GM19467 (cell line): Measurements from ENCODE around the gene CDH23.

ENCODE experiments used
- ATAC-seq: cut with Tn5 transposase; IDR thresholded peaks from one replicate; pipeline ENCODE4 v1.9.1; 2021; ENCODE audit warnings: mild to moderate bottlenecking, moderate library complexity; ENCODE audit not compliant: unreplicated experiment

Gene CDH23

DNA sequence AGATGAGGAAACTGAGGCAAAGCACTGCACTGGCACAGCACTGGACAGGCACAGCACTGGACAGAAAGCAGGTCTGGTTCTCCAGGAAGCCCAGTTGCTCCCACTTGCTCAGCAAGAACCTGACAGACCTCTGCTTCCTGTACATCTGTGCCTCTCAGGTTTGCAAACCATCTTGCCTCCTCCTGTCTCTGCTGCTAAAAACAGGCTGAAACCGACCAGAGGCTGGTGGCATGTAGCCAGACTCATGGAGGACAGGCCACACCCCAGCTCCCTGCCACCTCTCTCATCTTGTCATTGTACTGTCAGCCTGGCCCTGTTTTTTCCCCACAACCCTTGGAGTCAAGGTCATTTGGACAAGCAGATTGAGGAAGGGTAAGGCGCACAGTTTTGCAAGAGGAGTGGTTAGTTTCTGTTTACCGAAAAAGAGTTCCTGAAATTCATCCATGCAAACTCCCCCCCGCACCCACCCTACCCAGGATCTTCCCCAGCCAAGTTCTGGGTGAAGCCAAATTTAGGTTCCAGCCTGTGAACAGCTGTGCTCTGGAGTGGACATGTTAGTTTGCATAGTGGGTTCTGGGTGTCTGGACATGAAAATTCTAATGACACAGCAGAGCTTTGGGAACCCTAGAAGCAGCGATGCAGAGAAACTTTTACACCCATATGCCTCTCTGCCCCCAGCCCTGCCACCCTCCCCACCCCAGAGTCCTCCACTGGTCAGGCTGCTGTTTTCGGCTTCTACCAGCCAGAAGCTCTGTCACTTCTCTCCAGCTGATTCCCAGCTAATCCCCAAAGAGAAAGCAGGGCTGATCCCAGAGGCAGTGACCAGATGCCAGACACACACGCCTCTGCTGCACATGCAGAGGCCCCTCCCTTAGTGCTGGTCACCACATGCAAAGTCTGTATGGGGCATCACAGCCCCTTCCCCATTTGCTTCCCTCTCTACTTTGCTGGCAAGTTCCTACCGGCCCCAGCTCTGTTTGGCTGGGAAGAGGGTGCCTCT, 331.3 kb downstream of the CDH23 start:
- peak; percentile 52 for ATAC-seq

DNA sequence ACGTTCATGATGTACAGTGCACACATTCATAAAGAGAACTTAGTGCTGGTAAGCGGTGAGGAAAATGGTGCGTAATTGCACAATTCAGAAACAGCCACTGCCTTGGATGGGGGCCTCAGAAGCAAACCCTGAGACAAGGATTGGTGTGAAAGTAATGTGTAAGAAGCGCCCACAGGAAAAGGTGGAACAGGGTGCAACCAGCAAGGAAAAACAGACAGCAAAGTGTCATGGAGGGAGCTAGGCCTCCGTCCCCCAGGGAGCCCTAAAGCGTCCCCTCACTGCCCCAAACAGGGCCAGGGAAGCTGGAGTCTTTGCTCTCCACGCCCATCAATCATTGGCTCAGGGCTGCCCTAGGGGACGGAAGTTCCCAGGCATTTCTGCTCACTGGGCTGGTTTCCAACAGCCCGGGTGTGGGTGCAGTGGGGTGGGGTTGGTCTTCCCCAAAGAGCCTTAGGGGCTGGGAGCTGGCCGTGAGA, 332.5 kb downstream of the CDH23 start:
- no peak for ATAC-seq

DNA sequence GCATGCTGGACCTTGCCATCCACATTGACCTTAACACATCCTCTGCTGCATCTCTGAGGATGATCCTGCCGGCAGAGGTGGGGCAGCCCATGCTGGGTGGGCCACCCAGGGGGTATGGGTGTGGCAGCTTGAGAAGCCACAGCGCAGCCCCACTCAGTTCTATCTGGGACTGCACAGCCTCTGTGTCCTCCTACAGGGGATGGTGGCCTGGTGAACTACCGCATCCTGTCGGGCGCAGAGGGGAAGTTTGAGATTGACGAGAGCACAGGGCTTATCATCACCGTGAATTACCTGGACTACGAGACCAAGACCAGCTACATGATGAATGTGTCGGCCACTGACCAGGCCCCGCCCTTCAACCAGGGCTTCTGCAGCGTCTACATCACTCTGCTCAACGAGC, 335.1 kb downstream of the CDH23 start:
- ATAC-seq = no peak

GRCh38 chr10:71734797-71735196, 338.1 kb downstream of the CDH23 start:
- no peak for ATAC-seq

DNA sequence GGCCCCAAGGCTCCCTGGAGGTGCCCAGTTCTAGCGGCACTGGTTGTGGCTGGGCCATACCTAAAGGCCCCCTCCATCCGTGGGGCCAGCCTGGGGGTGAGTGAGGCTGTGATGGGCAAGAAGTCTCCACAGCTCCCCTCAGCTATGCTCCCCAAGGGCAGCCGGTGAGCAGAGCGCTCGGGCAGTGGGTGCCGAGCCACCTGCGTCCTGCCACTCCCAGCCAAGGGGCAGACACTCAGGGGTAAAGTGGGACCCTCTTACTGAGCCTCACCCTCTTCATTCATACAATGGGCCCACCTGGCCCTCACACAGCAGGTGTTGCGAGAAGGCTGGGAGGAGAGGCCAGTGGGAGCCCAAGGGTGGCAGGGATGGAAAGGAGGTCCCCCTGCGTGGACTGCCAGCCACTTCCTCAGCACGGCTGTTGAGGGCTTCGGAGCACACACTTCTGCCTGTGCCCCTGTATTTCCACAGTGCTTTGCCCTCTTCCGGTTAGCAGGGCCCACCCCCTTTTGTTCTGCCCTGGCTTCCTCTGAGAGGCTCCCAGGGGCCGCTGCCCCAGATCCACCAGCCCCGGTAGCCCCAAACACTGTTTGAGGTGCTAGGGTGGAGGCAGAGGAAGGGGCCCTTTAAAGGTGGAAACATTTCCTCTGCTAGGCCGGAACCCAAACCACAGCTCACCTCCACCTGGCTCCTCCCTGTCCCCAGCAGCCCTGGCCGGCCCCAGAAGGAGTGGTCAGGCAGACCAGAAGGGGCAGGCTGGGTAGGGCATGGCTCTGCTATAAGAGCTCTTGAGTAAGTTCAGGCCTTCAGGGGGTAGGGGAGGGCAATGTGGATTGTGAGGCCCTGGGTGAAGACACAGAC, 339.2 kb downstream of the CDH23 start:
- no peak for ATAC-seq

DNA sequence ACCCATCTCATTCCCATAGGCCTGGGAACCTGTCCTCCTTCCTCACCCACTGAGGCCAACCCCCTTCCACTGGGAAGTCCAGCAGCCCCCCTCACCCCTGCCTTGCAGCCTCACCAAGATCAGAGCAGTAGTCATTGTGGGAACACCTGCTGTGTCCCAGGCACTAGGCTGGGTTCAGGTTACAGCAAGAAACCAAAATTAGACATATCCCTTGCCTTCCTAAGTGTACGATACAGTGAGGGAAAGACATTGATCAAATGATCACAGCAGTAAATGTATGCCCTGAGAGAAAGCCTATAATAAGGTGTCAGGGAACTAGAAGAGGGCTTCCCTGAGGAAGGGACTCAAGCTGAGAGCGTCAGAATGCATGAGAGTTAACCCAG, 339.8 kb downstream of the CDH23 start:
- ATAC-seq = no peak

DNA sequence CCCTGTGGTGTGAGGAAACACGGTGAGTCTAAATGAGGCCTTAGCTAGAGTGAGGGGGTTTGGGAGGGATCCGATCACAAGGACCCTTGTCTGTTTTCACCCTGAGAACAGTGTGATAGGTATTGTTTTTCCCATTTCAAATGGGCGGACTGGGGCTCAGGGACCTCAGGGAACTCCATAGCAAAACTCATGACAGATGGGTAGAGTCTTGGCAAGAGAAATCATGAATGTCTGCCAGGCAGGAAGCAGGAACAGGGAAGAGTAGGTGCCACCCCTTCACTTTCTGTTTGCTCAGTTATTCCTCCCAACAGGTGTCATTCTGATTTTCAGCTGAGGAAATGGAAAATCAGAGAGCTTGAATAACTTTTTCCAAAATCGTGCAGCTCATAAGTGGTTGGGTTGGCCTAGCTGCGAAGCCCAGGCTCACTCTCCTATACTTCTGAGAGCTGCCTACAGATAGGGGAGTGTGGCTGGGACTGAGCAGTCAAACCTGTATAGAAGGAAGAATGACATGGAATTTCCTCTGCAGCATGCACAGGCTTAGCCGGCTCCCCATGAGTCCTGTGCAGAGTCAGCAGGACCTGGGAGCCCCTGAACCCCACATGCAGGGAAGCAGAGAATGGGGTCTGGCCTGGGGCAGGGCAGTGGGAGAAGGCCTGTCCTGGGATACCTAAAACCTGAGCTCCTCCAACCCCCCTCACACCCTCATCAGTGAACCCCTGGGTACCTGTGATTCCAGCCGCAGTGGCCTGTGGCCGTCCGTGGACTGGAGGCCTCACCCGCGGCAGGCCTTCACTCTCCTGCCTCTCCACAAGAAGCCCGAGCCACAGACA, 340.5 kb downstream of the CDH23 start:
- ATAC-seq = no peak

DNA sequence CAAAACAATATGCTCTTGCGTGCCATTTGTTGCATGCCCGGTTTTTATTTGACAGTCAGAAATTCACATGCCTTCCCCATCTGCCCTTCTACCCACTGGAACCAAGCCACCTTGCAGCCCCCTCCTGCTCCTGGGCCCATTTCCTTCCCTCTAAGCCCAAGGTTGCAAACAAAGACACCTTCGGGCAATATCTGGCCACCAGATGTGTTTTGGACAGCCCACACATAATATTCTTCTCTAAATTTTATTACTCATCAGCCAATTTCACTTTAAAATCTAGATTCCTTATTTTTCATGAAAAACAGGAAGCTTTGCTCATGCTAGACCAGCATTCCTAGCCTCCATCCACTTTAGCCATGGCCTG, 341.1 kb downstream of the CDH23 start:
- no peak for ATAC-seq

DNA sequence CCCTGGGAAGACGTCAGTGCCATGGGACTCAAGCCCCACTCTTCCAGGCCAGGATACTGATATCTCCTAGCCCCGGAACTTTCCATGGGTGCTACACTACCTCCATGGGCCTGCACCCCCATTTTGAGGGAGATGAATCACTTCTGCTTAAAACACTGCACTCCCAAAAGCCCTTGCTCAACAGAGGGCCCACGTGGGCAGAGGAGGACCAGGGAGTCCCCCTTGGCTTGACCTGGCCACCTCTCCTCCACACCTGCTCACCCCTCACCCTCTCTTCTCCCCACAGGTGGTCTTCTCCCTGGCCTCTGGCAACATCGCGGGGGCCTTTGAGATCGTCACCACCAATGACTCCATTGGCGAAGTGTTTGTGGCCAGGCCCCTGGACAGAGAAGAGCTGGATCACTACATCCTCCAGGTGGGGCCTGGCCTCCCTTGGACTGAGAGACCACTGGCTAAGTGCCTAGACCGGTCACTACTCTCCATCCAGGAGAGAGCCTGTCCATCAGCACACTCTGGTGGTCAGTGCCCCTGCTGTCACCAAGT, 342.7 kb downstream of the CDH23 start:
- ATAC-seq = no peak

- no peak for ATAC-seq
Measured at GRCh38 chr10:71740069-71740653, 343.4 kb downstream of the CDH23 start.

DNA sequence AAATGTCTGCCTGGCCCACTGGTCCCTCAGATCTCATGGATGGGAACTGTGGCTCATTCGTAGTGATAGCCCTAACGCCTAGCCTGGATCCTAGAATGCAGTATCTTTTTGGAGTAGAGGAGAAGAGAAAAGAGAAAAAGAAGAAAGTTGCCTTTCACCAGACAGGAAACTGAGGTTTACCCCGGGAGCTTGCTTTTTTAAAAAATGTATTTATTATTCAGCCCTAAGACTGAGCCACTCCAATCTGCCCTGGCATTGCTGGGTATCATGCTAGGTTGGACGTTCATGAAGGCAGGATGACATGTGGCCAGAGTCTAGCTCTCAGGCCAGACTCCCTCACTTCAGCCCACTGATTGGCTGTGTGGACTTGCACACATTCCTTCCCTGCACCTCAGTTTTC, 344.3 kb downstream of the CDH23 start:
- no peak for ATAC-seq

- no peak for ATAC-seq
Measured at GRCh38 chr10:71741671-71742070, 345.0 kb downstream of the CDH23 start.

DNA sequence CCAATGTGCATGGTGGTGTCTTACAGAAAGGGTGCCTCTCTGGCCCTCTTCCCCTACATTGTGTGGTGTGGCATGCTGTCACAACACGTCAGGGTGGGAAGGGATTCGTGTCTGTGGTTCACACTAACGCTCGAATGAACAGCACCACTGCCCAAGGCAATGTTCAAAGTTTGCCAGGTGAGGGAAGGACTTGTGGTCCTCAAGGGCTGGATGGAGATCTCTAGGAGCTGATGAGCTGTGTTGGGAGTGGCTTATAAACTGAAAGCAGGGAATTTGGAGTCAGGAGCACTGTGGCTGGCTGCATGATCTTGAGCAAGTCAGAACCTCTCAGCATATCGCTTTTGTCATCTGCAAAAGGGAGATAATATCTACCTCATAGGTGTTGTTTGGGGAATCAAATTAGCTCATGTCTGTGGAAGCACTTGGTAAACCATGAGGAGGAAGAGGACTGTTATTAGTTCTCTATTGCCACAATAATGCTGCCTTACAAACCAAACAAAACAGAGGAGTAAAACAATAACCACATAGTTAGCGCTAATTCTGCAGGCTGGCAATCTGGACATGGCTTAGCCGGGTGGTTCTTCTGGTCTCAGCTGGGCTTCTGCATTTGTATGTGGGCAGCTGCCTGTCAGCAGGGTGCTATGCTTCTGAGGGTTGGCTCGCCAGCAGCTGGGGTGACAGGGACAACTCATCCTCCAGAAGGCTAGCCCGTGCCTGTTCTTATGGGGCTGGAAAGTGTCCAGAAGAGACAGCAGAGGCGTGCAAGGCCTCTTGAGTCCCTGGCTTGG, 345.8 kb downstream of the CDH23 start:
- ATAC-seq = no peak

DNA sequence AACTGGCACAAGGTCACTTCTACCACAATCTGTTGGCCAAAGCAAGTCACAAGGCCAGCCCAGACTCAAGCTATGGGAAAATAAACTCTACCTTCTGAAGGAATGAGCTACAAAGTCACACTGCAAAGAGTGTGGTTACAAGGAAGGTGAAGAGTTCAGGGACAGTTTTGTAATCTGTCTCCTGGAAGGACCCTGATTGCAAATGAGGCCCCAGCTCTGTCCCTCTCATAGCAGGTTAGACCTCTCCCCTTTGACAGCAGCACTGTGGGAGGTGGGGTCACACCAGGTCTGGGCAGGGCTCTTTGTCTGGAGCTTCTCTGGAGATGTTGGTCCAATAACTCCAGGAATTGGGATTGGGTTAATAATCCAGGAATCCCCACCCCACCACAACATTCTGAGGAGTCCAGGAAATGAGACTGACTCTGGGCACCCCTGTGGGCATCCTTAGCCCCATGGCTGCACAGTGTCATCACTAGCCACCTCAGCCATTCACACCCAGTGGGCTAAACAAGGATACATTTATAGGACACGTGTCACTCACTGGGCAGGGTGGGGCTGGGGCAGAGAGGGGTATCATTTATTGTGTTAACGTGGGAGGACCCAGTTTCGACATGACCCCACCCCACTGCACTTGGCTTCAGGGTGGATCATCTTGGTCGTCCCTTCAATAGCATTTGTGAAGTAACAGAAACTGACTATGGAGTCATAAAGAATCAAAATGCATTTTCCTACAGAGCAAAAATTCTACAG, 346.5 kb downstream of the CDH23 start:
- ATAC-seq = no peak

DNA sequence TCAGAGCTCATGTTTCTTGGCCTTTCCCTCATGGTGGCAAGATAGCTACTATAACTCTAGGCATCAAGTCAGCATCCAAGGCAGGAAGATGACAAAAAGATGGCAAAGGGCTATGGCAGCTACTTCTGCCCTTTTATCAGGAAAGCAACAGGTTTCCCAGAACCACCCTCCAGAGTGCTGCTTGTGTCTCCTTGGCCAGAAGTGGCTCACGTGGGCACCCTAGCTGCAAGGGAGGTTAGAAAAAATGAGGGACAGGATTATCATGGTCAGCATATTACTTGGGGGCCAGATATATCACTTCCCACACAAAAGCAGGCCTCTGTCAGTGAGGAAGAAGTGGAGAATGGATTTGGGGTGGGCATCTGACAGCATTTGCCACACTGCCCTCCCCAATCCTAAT, 347.1 kb downstream of the CDH23 start:
- no peak for ATAC-seq

DNA sequence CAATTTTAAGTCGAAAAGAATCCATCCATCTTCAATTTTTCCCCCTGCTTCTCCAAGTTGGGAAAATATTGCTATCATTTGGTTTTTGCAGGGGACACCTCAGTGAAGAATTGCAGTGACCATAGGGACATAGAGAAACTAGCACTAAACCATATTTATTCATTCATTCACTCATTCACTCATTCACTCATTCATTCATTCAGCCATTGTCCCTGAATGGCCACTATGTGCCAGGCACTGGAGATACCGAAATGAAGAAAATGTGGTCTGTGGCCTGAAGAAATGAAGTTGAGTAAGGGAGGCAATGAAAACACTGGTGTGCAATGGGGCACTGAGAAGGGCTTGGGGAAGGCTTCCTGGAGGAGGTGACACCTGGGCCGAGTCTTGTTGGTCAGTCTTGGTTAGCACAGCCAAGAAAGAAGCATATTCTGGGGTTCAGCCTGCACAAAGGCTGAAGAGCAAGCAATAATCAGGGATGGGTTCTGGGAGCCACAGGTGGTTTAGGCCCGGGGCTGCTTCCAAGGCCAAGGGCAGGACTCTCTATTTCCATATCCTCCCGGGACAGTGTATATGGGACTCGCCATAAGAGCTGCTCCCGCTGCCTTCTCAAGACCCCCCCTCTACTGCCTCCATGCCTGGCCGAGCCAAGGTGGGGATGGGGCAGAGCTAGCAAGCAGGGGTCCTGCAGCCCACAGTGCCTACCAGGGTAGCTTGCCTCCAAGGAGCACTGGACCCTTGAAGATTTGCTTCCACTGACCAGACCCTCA, 348.4 kb downstream of the CDH23 start:
- ATAC-seq = no peak

DNA sequence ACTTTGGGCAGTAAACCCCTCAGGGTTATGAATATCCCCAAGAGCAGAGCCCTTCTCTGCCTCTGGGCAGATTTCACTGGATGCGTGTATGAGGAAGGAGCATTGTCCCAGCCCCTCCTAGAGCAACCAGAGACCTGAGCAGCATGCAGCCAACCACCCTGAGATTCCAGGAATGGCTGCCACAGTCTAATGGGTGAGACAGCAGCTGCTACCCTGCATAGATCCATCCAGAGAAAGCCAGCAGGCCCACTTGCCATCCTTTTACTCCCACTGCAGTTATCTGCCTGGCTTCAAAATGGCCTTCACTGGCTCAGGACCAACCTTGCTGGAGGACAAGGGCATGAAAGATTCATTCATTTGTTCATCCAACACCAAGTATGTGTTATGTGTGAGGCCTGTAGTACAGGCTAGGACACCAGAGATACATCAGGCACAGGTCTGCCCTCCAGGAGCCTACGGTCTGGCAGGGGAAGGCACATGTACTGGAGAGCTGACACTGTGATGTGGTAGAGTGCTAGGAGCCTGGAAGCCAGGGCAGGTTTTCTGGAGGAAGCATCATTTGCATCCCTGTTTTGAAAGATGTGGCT, 349.0 kb downstream of the CDH23 start:
- ATAC-seq = no peak
